ENCODE data around the gene PPP1R16B.

- TF ChIP-seq CTCF (IDR thresholded peaks at IDR 0.05) (no peak), POLR2A (IDR thresholded peaks at IDR 0.05) (no peak)
These were observed 30.3 kb downstream of the PPP1R16B start for GRCh38 chr20:38835792-38836191.

Data from body of pancreas (tissue), 4 donors.